ENCODE results near the gene GYPC.

GYPC gene

DNA sequence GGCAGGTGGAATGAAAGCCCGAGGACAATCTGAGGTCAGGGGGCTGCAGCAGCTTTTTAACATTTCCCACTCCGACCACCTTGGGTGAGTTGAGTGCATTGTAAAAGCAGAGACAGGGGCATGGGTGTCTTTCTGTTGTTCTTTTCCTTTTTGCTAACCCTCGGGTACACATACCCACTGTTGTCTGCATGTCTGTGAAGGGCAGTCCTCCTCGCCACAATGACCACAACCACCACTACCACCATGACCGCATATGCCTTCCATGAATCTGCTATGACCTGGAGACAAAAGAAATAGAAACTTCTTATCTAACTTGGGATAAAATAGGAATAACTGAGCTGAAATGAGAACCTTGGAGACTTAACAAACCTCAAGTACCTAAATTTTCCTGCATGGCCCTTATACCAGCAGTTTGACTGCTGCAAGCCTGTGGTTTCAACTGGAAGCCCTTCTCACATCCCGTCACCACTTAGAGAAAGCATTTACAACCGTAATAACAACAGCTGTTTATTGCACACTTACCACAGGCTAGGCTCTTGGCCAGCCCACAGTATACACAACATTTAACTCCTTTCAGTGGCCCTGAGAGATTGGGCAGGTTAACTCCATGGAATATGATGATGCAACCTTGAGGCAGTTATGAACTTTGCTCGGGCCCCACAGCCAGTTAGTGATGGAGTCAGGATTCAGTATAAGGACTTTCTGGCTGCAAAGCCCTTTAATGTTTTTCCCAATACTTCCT is 80.3 kb downstream of the GYPC start:
- Histone ChIP-seq H3K9me3 (ENCODE audit: insufficient read depth, low read depth, low read length) (no peaks in the 10 kb centered on the region), H3F3A (ENCODE audit: low read depth) (no peaks in the 10 kb centered on the region), H3K4me2 (ENCODE audit: low read depth, low read length, poor library complexity, severe bottlenecking) (peak overlapping the region; percentile 46), H3K9ac (ENCODE audit: low read depth, low read length, poor library complexity, severe bottlenecking) (no peak overlapping the region), H3K4me3 (ENCODE audit: low read length, poor library complexity, severe bottlenecking) (peak overlapping the region; percentile 33), H3K79me2 (ENCODE audit: insufficient read depth, low read length) (no peaks in the 10 kb centered on the region), H2AFZ (ENCODE audit: low read length) (no peak overlapping the region), H3K9me2 (replicated peaks; ENCODE audit: low read depth, low read length) (no peaks in the 10 kb centered on the region), H3K27me3 (ENCODE audit: insufficient read depth, low read length, poor library complexity, severe bottlenecking) (no peaks in the 10 kb centered on the region), H3K4me1 (ENCODE audit: insufficient read depth, low read length, poor library complexity, severe bottlenecking) (peaks cover 13% of the 10 kb centered on the region), H3K36me3 (ENCODE audit: insufficient read depth, low read length) (no peaks in the 10 kb centered on the region), H4K20me1 (ENCODE audit: insufficient read depth, low read length, poor library complexity, severe bottlenecking) (no peaks in the 10 kb centered on the region)
- no peak for TF ChIP-seq EZH2phosphoT487 (IDR thresholded peaks at IDR 0.05; ENCODE audit: borderline replicate concordance)
- no peak for TF ChIP-seq CTCF (conservative IDR thresholded peaks at IDR 0.05; ENCODE audit: low read length)

DNA sequence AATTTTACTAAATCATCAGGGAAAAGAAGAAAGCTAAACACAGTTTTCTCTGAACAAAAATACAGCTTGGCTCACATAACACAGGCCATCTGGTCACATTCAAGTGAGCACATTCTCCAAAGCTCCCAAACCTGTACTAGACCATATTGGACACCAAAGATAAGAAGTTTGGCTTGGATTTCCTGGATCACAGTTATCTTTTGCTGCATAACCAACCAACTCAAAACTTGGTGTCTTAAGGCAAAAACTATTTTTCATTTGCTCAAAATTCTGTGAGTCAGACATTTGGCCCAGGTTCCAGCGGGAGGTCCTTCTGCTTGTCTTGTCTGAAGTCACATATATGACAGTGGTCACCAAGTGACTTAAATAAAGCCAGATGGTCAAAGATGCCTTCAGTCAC is 83.2 kb downstream of the GYPC start:
- Histone ChIP-seq H3K4me1 (ENCODE audit: insufficient read depth, low read length, poor library complexity, severe bottlenecking) (peaks cover 13% of the 10 kb centered on the region), H3K9me2 (replicated peaks; ENCODE audit: low read depth, low read length) (no peaks in the 10 kb centered on the region), H2AFZ (ENCODE audit: low read length) (no peak overlapping the region), H3K79me2 (ENCODE audit: insufficient read depth, low read length) (no peaks in the 10 kb centered on the region), H3K9me3 (ENCODE audit: insufficient read depth, low read depth, low read length) (no peaks in the 10 kb centered on the region), H3K36me3 (ENCODE audit: insufficient read depth, low read length) (no peaks in the 10 kb centered on the region), H3K9ac (ENCODE audit: low read depth, low read length, poor library complexity, severe bottlenecking) (no peak overlapping the region), H3K4me3 (ENCODE audit: low read length, poor library complexity, severe bottlenecking) (no peak overlapping the region), H3K4me2 (ENCODE audit: low read depth, low read length, poor library complexity, severe bottlenecking) (no peak overlapping the region), H3F3A (ENCODE audit: low read depth) (no peaks in the 10 kb centered on the region), H3K27me3 (ENCODE audit: insufficient read depth, low read length, poor library complexity, severe bottlenecking) (no peaks in the 10 kb centered on the region), H4K20me1 (ENCODE audit: insufficient read depth, low read length, poor library complexity, severe bottlenecking) (no peaks in the 10 kb centered on the region)
- TF ChIP-seq CTCF (conservative IDR thresholded peaks at IDR 0.05; ENCODE audit: low read length) (no peak), EZH2phosphoT487 (IDR thresholded peaks at IDR 0.05; ENCODE audit: borderline replicate concordance) (no peak)

- no peaks in the 10 kb centered on the region for H3K4me1 ChIP-seq (ENCODE audit: insufficient read depth, low read length, poor library complexity, severe bottlenecking)
- no peaks in the 10 kb centered on the region for H3K79me2 ChIP-seq (ENCODE audit: insufficient read depth, low read length)
- H3K9me2 ChIP-seq (replicated peaks; ENCODE audit: low read depth, low read length), result no peaks in the 10 kb centered on the region
- H4K20me1 ChIP-seq (ENCODE audit: insufficient read depth, low read length, poor library complexity, severe bottlenecking), result no peaks in the 10 kb centered on the region
- no peak overlapping the region for H3K4me2 ChIP-seq (ENCODE audit: low read depth, low read length, poor library complexity, severe bottlenecking)
- no peaks in the 10 kb centered on the region for H3K27me3 ChIP-seq (ENCODE audit: insufficient read depth, low read length, poor library complexity, severe bottlenecking)
- no peak overlapping the region for H3K9ac ChIP-seq (ENCODE audit: low read depth, low read length, poor library complexity, severe bottlenecking)
- no peaks in the 10 kb centered on the region for H3K36me3 ChIP-seq (ENCODE audit: insufficient read depth, low read length)
- no peaks in the 10 kb centered on the region for H3K9me3 ChIP-seq (ENCODE audit: insufficient read depth, low read depth, low read length)
- H2AFZ ChIP-seq (ENCODE audit: low read length), result no peak overlapping the region
- H3F3A ChIP-seq (ENCODE audit: low read depth), result no peaks in the 10 kb centered on the region
- H3K4me3 ChIP-seq (ENCODE audit: low read length, poor library complexity, severe bottlenecking), result no peak overlapping the region
- TF ChIP-seq CTCF (conservative IDR thresholded peaks at IDR 0.05; ENCODE audit: low read length), result no peak
- no peak for TF ChIP-seq EZH2phosphoT487 (IDR thresholded peaks at IDR 0.05; ENCODE audit: borderline replicate concordance)
Observed at GRCh38 chr2:126744640-126745039, 88.7 kb downstream of the GYPC start.
